CD14-positive monocyte (primary cell): ENCODE measurements around the gene OR4F6. TPM values are rescaled to one million over a fixed set of nuclear protein-coding genes. Genes with fewer than 3 reads are reported as not detected.

Experiments used
- DNase-seq, 3 donors: peaks; one replicate each; pipeline ENCODE4 v3.0.0-alpha.2; 2011 to 2022
- H2AFZ ChIP-seq: 2 replicates; pipeline ENCODE4 v1.6.0; 2012; ENCODE audit warnings: mild to moderate bottlenecking, low read depth, low read length, inconsistent platforms; ENCODE audit not compliant: insufficient read depth, poor library complexity, severe bottlenecking
- H3K27ac ChIP-seq, 2 donors: 1 replicate in 1 of 2; 2 replicates in 1 of 2; pipeline ENCODE4 v1.5.1; 2012 to 2013; ENCODE audit warnings: low read length in 2 of 2, control low read depth in 1 of 2, inconsistent platforms in 1 of 2, low read depth in 1 of 2, mild to moderate bottlenecking in 1 of 2
- H3K27me3 ChIP-seq, 2 donors: one replicate each; pipeline versions ENCODE4 v1.6.0 to v1.6.1; 2011 to 2013; ENCODE audit warnings: low read length in 2 of 2; ENCODE audit not compliant: control insufficient read depth in 2 of 2, insufficient read depth in 2 of 2
- H3K36me3 ChIP-seq, 2 donors: replicated peaks in 1 of 2; 1 replicate in 1 of 2; 2 replicates in 1 of 2; pipeline versions ENCODE4 v1.5.1 to v1.6.1; 2012 to 2013; ENCODE audit warnings: low read length in 2 of 2, control low read depth in 1 of 2, inconsistent platforms in 1 of 2, mild to moderate bottlenecking in 1 of 2; ENCODE audit not compliant: insufficient read depth in 2 of 2, control insufficient read depth in 1 of 2
- H3K4me1 ChIP-seq, 2 donors: 1 replicate in 1 of 2; 2 replicates in 1 of 2; pipeline versions ENCODE4 v1.5.1 to v1.6.1; 2012 to 2013; ENCODE audit warnings: low read length in 2 of 2, control low read depth in 1 of 2, inconsistent platforms in 1 of 2, mild to moderate bottlenecking in 1 of 2, moderate library complexity in 1 of 2; ENCODE audit not compliant: insufficient read depth in 2 of 2, control insufficient read depth in 1 of 2
- H3K4me2 ChIP-seq: replicated peaks from 2 replicates; pipeline ENCODE3; 2012; ENCODE audit warnings: low read length, moderate library complexity, mild to moderate bottlenecking; ENCODE audit not compliant: poor library complexity, severe bottlenecking; ENCODE audit errors: extremely low read depth
- H3K4me3 ChIP-seq, 3 experiments: fragments of 200-600 bp in 1 of 3; sonication (generic) in 1 of 3; replicated peaks in 1 of 3; 1 replicate in 2 of 3; 2 replicates in 1 of 3; pipeline ENCODE4 v1.5.1; 2011 to 2013; ENCODE audit warnings: low read length in 3 of 3, mild to moderate bottlenecking in 3 of 3, control low read depth in 2 of 3, low read depth in 2 of 3, inconsistent platforms in 1 of 3, moderate library complexity in 1 of 3
- H3K79me2 ChIP-seq: 2 replicates; pipeline ENCODE4 v1.6.0; 2012; ENCODE audit warnings: mild to moderate bottlenecking, control low read depth, inconsistent platforms, low read length, moderate library complexity; ENCODE audit not compliant: insufficient read depth
- H3K9ac ChIP-seq: 2 replicates; pipeline ENCODE4 v1.6.0; 2017; ENCODE audit warnings: low read length, mild to moderate bottlenecking; ENCODE audit not compliant: insufficient read depth, poor library complexity, severe bottlenecking
- H3K9me3 ChIP-seq, 2 donors: replicated peaks in 1 of 2; 1 replicate in 1 of 2; 2 replicates in 1 of 2; pipeline versions ENCODE4 v1.5.1 to v1.6.1; 2012 to 2013; ENCODE audit warnings: low read length in 2 of 2, control low read depth in 1 of 2; ENCODE audit not compliant: control insufficient read depth in 1 of 2, insufficient read depth in 1 of 2
- H4K20me1 ChIP-seq: 2 replicates; pipeline ENCODE4 v1.6.0; 2012; ENCODE audit warnings: mild to moderate bottlenecking, low read length, control low read depth, moderate library complexity; ENCODE audit not compliant: insufficient read depth
- H3K27ac Mint-ChIP-seq, 7 donors: one replicate each; pipeline ENCODE4 v1.8.0; 2020; ENCODE audit warnings: mild to moderate bottlenecking in 7 of 7, mixed read lengths in 7 of 7, moderate library complexity in 6 of 7, inconsistent platforms in 2 of 7
- H3K27me3 Mint-ChIP-seq, 3 donors: one replicate each; pipeline ENCODE4 v1.8.0; 2021 to 2022; ENCODE audit warnings: low read depth in 3 of 3, mild to moderate bottlenecking in 3 of 3, mixed read lengths in 3 of 3, moderate library complexity in 3 of 3, inconsistent platforms in 1 of 3
- H3K36me3 Mint-ChIP-seq, 2 donors: one replicate each; pipeline ENCODE4 v1.8.0; 2020; ENCODE audit warnings: mixed read lengths in 2 of 2, inconsistent platforms in 1 of 2, mild to moderate bottlenecking in 1 of 2
- H3K4me1 Mint-ChIP-seq: one replicate; pipeline ENCODE4 v1.8.0; 2020; ENCODE audit warnings: mild to moderate bottlenecking, mixed read lengths
- H3K4me3 Mint-ChIP-seq, 2 donors: one replicate each; pipeline ENCODE4 v1.8.0; 2020; ENCODE audit warnings: mild to moderate bottlenecking in 2 of 2, mixed read lengths in 2 of 2, moderate library complexity in 1 of 2
- H3K9me3 Mint-ChIP-seq, 7 donors: one replicate each; pipeline ENCODE4 v1.8.0; 2020 to 2022; ENCODE audit warnings: mixed read lengths in 7 of 7, mild to moderate bottlenecking in 6 of 7, moderate library complexity in 6 of 7, inconsistent platforms in 2 of 7
- WGBS: methylation state at CpG from one replicate; pipeline ENCODE4 v1.1.5; 2013; ENCODE audit warnings: missing lambda C conversion rate; ENCODE audit not compliant: insufficient coverage; 5-methylcytosine and 5-hydroxymethylcytosine counted together
- intact Hi-C, 2 donors: fragments of 100-400 bp; cut with micrococcal nuclease; formaldehyde crosslinking; loops; one replicate each; pipeline versions ENCODE4 v1.15.0 to v1.15.1; 2023
- polyA plus RNA-seq, 3 donors: library from polyadenylated mRNA; depleted of rRNA in 1 of 3; unstranded in 2 of 3; stranded (reverse) in 1 of 3; fragments of 300-500 nt in 2 of 3; fragments of >200 nt in 1 of 3; fragmentation: Illumina TruSeq in 2 of 3; gene quantifications; 1 replicate in 2 of 3; 2 replicates in 1 of 3; pipeline ENCODE4 v1.2.3, GENCODE V29; 2012 to 2021
- TF ChIP-seq, protein P1 (sequence below): fragments of 200-600 bp; IDR thresholded peaks from one replicate; pipeline ENCODE4 v1.8.0; 2022; ENCODE audit warnings: antibody characterized with exemption, mild to moderate bottlenecking

The OR4F6 gene
- polyA plus RNA-seq, 3 donors: not detected

DNA sequence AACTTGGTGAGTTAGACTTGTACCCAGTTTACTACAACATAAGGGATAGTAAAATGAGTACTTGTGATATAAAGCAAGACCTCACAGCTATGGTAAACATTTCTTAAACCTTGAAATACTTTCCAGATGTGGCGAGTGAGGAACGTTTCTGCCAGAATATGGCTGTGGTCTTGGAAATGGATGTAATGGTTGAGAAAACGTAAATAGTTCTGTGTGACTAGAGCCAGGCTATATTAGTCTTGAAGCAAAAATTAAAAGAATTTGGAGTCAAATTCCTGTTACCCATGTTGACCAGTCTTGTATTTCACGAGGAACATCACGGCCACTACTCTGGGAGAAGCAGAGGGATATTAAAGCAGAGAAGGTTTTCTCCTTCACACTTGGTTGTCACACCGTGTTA lies 23.9 kb downstream of the OR4F6 start:
- H3K36me3 Mint-ChIP-seq: no peaks in the 10 kb centered on the region
- 80% methylated on average over 1 of the region's 6 CpGs for WGBS
- TF ChIP-seq, protein P1, sequence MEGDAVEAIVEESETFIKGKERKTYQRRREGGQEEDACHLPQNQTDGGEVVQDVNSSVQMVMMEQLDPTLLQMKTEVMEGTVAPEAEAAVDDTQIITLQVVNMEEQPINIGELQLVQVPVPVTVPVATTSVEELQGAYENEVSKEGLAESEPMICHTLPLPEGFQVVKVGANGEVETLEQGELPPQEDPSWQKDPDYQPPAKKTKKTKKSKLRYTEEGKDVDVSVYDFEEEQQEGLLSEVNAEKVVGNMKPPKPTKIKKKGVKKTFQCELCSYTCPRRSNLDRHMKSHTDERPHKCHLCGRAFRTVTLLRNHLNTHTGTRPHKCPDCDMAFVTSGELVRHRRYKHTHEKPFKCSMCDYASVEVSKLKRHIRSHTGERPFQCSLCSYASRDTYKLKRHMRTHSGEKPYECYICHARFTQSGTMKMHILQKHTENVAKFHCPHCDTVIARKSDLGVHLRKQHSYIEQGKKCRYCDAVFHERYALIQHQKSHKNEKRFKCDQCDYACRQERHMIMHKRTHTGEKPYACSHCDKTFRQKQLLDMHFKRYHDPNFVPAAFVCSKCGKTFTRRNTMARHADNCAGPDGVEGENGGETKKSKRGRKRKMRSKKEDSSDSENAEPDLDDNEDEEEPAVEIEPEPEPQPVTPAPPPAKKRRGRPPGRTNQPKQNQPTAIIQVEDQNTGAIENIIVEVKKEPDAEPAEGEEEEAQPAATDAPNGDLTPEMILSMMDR: no peak
- peaks cover 0 to 7% (median 2%) of the 10 kb centered on the region in 7 donors for H3K9me3 Mint-ChIP-seq
- H3K27me3 Mint-ChIP-seq: peaks cover 2 to 5% (median 3%) of the 10 kb centered on the region in 3 donors
- H3K9ac ChIP-seq: no peak overlapping the region
- H3K79me2 ChIP-seq: no peaks in the 10 kb centered on the region
- no peak overlapping the region for H3K4me3 Mint-ChIP-seq
- H3K4me1 Mint-ChIP-seq: no peaks in the 10 kb centered on the region
- no peak for DNase-seq
- H3K36me3 ChIP-seq: no peaks in the 10 kb centered on the region
- intact Hi-C loops: no loop called here
- no peak overlapping the region for H3K4me3 ChIP-seq
- H3K27me3 ChIP-seq: no peaks in the 10 kb centered on the region
- H2AFZ ChIP-seq: no peak overlapping the region
- H4K20me1 ChIP-seq: no peaks in the 10 kb centered on the region
- H3K4me1 ChIP-seq: no peaks in the 10 kb centered on the region
- no peak overlapping the region for H3K4me2 ChIP-seq
- H3K9me3 ChIP-seq: no peaks in the 10 kb centered on the region
- no peak overlapping the region for H3K27ac Mint-ChIP-seq
- H3K27ac ChIP-seq: no peak overlapping the region

DNA sequence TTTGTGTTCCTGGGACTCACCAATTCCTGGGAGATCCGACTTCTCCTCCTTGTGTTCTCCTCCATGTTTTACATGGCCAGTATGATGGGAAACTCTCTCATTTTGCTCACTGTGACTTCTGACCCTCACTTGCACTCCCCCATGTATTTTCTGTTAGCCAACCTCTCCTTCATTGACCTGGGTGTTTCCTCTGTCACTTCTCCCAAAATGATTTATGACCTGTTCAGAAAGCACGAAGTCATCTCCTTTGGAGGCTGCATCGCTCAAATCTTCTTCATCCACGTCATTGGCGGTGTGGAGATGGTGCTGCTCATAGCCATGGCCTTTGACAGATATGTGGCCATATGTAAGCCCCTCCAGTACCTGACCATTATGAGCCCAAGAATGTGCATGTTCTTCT lies 25.5 kb downstream of the OR4F6 start:
- DNase-seq: no peak
- Histone ChIP-seq H3K27me3 (no peaks in the 10 kb centered on the region), H3K4me2 (no peak overlapping the region), H3K36me3 (no peaks in the 10 kb centered on the region), H3K27ac (no peak overlapping the region), H3K4me3 (no peak overlapping the region), H3K4me1 (no peaks in the 10 kb centered on the region), H3K9me3 (no peaks in the 10 kb centered on the region), H3K9ac (no peak overlapping the region), H2AFZ (no peak overlapping the region), H4K20me1 (no peaks in the 10 kb centered on the region), H3K79me2 (no peaks in the 10 kb centered on the region)
- Mint-ChIP-seq H3K27me3 (peaks cover 2 to 7% (median 3%) of the 10 kb centered on the region in 3 donors), H3K9me3 (peaks cover 0 to 9% (median 2%) of the 10 kb centered on the region in 7 donors), H3K4me1 (no peaks in the 10 kb centered on the region), H3K4me3 (no peak overlapping the region), H3K36me3 (no peaks in the 10 kb centered on the region), H3K27ac (no peak overlapping the region)
- intact Hi-C loops: no loop called here
- TF ChIP-seq, protein P1: no peak
- 97% methylated on average over 5 of the region's 5 CpGs for WGBS
